GM12801 (cell line): ENCODE data around the gene CREG2.

Experiments
- TF ChIP-seq, protein P1 (sequence below): IDR thresholded peaks from one replicate; pipeline ENCODE4 v1.5.1; 2011; ENCODE audit warnings: control low read depth; ENCODE audit not compliant: insufficient read length; ENCODE audit errors: extremely low read depth

CREG2 gene

DNA sequence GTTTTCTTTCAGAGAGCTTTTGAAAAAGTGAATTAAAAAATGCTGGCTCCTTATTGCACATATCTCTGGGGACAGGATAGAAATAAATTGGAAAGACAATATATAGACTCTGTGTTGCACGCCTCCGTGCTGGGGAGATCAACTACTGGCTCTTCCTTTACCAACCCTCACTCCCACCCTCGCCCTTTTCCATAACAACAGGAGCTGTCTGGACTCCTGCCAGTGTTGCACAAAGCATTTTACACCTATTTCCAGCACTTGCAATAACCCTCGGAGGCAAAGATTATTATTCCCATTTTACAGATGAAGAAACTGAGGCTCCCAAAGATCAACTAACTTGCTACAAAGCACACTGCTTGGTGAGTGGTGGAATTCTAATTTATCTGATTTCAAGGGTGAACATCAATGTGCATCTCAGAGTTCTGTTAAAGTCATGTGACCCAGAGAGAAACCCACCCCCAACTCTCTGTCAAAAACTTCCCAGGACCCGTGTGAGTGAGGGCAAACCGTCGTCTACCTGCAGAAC lies 4.2 kb downstream of the CREG2 start:
- TF ChIP-seq, protein P1, sequence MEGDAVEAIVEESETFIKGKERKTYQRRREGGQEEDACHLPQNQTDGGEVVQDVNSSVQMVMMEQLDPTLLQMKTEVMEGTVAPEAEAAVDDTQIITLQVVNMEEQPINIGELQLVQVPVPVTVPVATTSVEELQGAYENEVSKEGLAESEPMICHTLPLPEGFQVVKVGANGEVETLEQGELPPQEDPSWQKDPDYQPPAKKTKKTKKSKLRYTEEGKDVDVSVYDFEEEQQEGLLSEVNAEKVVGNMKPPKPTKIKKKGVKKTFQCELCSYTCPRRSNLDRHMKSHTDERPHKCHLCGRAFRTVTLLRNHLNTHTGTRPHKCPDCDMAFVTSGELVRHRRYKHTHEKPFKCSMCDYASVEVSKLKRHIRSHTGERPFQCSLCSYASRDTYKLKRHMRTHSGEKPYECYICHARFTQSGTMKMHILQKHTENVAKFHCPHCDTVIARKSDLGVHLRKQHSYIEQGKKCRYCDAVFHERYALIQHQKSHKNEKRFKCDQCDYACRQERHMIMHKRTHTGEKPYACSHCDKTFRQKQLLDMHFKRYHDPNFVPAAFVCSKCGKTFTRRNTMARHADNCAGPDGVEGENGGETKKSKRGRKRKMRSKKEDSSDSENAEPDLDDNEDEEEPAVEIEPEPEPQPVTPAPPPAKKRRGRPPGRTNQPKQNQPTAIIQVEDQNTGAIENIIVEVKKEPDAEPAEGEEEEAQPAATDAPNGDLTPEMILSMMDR, result no peak

DNA sequence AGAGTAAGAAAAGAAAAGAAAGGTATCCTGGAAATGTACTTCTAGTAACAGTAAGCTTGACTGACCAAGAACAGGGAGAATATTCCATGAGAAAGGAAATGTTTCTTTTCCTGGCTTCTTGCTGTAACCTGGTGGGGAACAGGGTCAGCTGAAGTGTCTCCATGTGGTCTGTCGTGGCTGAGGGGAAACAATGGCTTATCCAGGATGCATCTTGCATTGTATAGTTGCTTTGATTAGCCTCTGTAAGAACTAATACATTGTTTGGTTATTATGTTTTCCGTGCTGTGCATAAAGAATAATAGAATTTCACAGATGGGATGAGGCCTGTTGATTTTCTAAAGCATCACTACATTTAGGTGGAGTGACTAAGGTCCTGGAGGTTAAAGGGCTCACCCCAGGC lies 4.9 kb downstream of the CREG2 start:
- TF ChIP-seq, protein P1, result no peak

DNA sequence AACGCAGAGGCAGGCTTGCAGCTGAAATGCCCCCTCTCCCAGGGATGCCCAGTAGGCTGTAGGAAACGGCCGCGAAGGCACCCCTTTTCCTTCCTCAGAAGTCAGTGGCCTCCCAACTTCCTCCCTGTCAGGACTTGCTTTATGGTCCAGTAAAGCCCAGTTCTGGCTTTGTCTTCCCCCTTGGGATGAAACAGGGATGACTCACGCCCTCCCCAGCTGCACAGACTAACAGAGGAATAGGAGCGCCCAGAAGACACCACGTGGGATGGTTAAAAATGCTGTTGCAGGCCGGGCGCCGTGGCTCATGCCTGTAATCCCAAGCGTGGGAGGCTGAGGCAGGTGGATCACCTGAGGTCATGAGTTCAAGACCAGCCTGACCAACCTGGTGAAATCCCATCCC lies 6.9 kb downstream of the CREG2 start:
- TF ChIP-seq, protein P1, result no peak

DNA sequence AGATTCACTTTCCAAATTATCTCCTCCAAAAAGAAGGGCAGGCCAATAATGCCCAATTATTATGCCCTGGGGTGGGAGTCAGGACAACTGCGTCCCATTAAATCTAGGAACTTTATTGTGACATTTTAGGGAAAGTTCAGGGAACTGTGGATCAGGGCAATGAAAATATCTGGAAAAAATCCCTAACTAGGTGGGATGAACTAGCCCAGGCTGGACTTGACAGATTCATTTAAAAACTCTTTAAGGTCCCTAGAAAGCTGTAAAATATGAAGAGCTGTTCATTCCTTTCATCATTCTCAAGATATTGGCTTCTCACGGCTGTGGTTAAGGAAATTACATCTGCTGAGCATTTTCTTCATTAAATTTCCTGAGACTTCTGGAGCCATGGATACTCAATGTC lies 8.2 kb downstream of the CREG2 start:
- TF ChIP-seq, protein P1, result no peak

DNA sequence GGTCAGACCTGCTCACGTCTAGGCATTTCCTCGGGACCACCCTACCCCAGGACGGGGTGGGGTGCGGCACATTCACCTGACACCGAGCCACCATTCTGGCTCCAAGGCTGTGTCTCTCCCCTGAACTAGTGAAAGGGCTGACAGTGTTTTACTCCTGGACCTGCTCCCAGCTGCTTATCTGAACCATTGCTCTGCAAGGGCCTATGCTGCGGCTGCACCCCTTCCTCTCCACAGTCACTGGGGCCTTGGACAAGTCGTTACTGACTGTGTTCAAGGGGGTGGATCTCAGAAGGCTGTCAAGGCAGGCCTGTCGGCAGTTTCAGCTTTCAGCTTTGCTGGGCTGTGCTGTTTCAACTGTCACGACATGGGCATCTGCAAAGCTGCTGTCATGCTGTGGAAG lies 11.7 kb downstream of the CREG2 start:
- TF ChIP-seq, protein P1, result no peak

DNA sequence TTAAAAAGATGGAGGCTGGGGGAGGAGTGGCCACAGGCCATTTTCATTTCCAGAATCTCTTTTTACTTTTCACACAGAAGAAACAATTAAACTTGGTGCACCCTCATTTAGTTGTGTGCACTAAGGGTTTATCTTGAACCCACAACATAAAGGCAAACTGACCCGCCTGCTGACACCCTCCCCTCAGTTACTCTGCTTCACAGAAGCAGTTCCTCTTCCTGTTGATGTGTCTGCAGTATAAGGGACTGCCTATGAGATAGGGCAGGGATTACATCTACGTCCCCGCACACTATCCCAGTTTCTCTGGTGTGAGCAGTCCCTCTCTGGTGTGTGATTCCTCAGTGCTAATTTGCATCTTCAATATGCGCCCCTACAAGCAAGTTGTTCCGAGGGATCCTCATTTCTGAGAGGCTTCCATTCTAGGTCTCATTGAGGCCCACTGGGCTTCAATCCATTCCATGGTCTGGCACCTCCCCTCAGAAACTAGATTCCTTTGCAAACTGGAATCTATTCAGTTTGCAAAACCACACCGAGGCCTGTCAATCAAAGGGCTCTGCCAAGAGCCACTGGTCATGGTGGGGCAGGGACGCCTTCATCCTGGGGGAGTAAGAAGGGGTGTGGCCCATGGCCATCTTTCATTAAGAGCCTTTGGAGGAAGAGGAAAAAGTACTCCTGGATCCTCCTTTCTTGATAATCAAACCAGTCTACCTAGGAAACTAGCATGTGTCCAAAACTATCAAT lies 12.3 kb downstream of the CREG2 start:
- TF ChIP-seq, protein P1, result no peak

DNA sequence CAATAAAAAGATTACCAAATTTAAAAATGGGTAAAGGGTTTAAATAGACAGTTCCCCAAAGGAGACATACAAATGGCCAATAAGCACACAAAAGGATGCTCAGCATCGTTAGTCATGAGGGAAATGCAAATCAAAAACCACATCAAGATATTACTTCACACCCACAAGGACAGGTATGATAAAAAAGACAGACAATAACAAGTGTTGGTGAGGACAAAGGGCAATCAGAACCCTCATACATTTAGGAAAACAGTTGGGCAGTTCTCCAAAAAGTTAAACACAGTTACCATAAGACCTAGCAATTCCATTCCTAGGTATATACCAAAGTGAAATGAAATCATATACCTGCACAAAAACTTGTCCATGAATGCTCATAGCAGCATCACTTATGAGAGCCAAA lies 14.5 kb downstream of the CREG2 start:
- TF ChIP-seq, protein P1, result no peak

DNA sequence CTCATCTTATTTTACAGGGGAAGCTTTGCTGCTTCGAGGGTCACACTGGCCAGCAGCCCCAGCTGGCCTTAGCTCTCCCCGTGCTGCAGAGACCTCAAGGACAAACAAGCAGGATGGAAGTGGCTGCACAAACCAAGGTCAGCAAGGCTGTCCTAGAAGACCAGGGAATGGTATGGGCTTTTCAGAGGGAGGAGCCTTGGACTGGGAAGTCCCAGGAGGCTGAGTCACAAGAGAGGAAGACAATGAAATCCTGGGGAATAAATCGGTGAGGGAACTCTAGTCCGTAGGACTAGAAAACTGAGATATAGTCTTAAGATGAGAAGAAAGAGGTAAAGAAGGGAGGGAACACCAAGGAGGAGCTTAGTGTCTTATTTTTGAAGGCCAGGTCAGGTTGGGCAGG lies 15.7 kb downstream of the CREG2 start:
- TF ChIP-seq, protein P1, result no peak
